Vagina (tissue), 2 donors: ENCODE data around the gene LGR6. TPM values are rescaled to one million over a fixed set of nuclear protein-coding genes. Genes with fewer than 3 reads are reported as not detected.

Experiments used
- DNase-seq, 2 donors: peaks; one replicate each; pipeline ENCODE4 v3.0.0-alpha.2; 2017; ENCODE audit errors: extremely low spot score in 2 of 2
- H3K27ac ChIP-seq: fragments of 200-600 bp; sonication (generic); one replicate; pipeline ENCODE4 v1.5.1; 2019
- H3K27me3 ChIP-seq: fragments of 200-600 bp; sonication (generic); one replicate; pipeline ENCODE4 v1.5.1; 2019
- H3K36me3 ChIP-seq, 2 donors: fragments of 200-600 bp; sonication (generic); one replicate each; pipeline ENCODE4 v1.5.1; 2017 to 2019
- H3K4me1 ChIP-seq: fragments of 200-600 bp; sonication (generic); one replicate; pipeline ENCODE4 v1.5.1; 2019
- H3K4me3 ChIP-seq, 2 donors: fragments of 200-600 bp; sonication (generic); 1 replicate in 1 of 2; 2 replicates in 1 of 2; pipeline ENCODE4 v1.5.1; 2016 to 2019
- H3K9me3 ChIP-seq: fragments of 200-600 bp; sonication (generic); one replicate; pipeline ENCODE4 v1.5.1; 2019
- CTCF ChIP-seq, 3 experiments: fragments of 450-650 bp in 2 of 3; fragments of 200-600 bp in 1 of 3; sonication (generic) in 1 of 3; IDR thresholded peaks; one replicate each; pipeline ENCODE4 v1.5.1; 2017 to 2019; ENCODE audit warnings: antibody characterized with exemption in 3 of 3, mild to moderate bottlenecking in 2 of 3, moderate library complexity in 2 of 3
- POLR2A ChIP-seq, 2 donors: fragments of 450-650 bp; IDR thresholded peaks; one replicate each; pipeline ENCODE4 v1.6.1; 2017; ENCODE audit warnings: antibody characterized with exemption in 2 of 2, mild to moderate bottlenecking in 2 of 2, moderate library complexity in 2 of 2
- POLR2AphosphoS5 ChIP-seq, 2 donors: sonication (generic); formaldehyde crosslinking; IDR thresholded peaks; one replicate each; pipeline ENCODE4 v1.9.0; 2017; ENCODE audit warnings: antibody characterized with exemption in 2 of 2, mild to moderate bottlenecking in 2 of 2, low read depth in 1 of 2; ENCODE audit not compliant: insufficient read depth in 1 of 2
- intact Hi-C: fragments of 100-400 bp; cut with DNase I; formaldehyde crosslinking; loops from one replicate; pipeline ENCODE4 v1.15.1; 2023
- total RNA-seq: library from RNA; depleted of rRNA; stranded (reverse); fragments of >200 nt; gene quantifications from one replicate; pipeline ENCODE4 v1.2.3, GENCODE V29; 2016

The LGR6 gene
- total RNA-seq, 1 donor from 2014 or later, result 6.6 TPM

- no peak overlapping the region for H3K27ac ChIP-seq
- DNase-seq, result no peak
- H3K27me3 ChIP-seq, result no peaks in the 10 kb centered on the region
- no peaks in the 10 kb centered on the region for H3K9me3 ChIP-seq
- TF ChIP-seq CTCF (IDR thresholded peaks at IDR 0.05) (no peak), POLR2AphosphoS5 (IDR thresholded peaks at IDR 0.05; ENCODE audit: insufficient read depth in 1 of 2, low read depth in 1 of 2) (no peak), POLR2A (IDR thresholded peaks at IDR 0.05) (no peak)
- H3K4me1 ChIP-seq, result no peaks in the 10 kb centered on the region
- intact Hi-C loops, result loop anchor here (10.0 kb wide), 1 partner anchor 371 kb away; no protein-coding TSS in a partner anchor
- H3K4me3 ChIP-seq, result no peak overlapping the region
- H3K36me3 ChIP-seq, result no peaks in the 10 kb centered on the region
These were observed 140.3 kb downstream of the LGR6 start for GRCh38 chr1:202333861-202334260.

GRCh38 chr1:202343652-202344349, 150.2 kb downstream of the LGR6 start:
- Histone ChIP-seq H3K4me3 (no peak overlapping the region), H3K4me1 (peaks cover 7% of the 10 kb centered on the region), H3K9me3 (no peaks in the 10 kb centered on the region), H3K27ac (no peak overlapping the region), H3K36me3 (no peaks in the 10 kb centered on the region), H3K27me3 (no peaks in the 10 kb centered on the region)
- no peak for TF ChIP-seq POLR2AphosphoS5 (IDR thresholded peaks at IDR 0.05; ENCODE audit: insufficient read depth in 1 of 2, low read depth in 1 of 2)
- no peak for TF ChIP-seq POLR2A (IDR thresholded peaks at IDR 0.05)
- TF ChIP-seq CTCF (IDR thresholded peaks at IDR 0.05), result peak; percentile 31 to 59 (median 45)
- intact Hi-C loops, result no loop called here
- DNase-seq, result no peak

GRCh38 chr1:202348005-202348508, 154.5 kb downstream of the LGR6 start:
- Histone ChIP-seq H3K27me3 (no peaks in the 10 kb centered on the region), H3K27ac (no peak overlapping the region), H3K9me3 (no peaks in the 10 kb centered on the region), H3K36me3 (no peaks in the 10 kb centered on the region), H3K4me3 (peak overlapping the region in 1 of 2 donors; percentile 96), H3K4me1 (peaks cover 19% of the 10 kb centered on the region)
- intact Hi-C loops, result no loop called here
- no peak for DNase-seq
- TF ChIP-seq CTCF (IDR thresholded peaks at IDR 0.05), result no peak
- no peak for TF ChIP-seq POLR2AphosphoS5 (IDR thresholded peaks at IDR 0.05; ENCODE audit: insufficient read depth in 1 of 2, low read depth in 1 of 2)
- TF ChIP-seq POLR2A (IDR thresholded peaks at IDR 0.05), result no peak

- TF ChIP-seq CTCF (IDR thresholded peaks at IDR 0.05) (no peak), POLR2A (IDR thresholded peaks at IDR 0.05) (peak in 1 of 2 donors; percentile 51), POLR2AphosphoS5 (IDR thresholded peaks at IDR 0.05; ENCODE audit: insufficient read depth in 1 of 2, low read depth in 1 of 2) (peak; percentile 93 to 100)
- peak; percentile 99 for DNase-seq
- Histone ChIP-seq H3K36me3 (no peaks in the 10 kb centered on the region), H3K4me3 (peak within 1 kb of the TSS; percentile 67 to 96), H3K9me3 (no peaks in the 10 kb centered on the region), H3K27me3 (no peaks in the 10 kb centered on the region), H3K27ac (peak within 1 kb of the TSS; percentile 87), H3K4me1 (peaks cover 19% of the 10 kb centered on the region)
- intact Hi-C loops, result no loop called here
These were observed 155.1 kb downstream of the LGR6 start, which contains the start of gene PPP1R12B for GRCh38 chr1:202348509-202349205. TSS of gene PPP1R12B (plus strand) at chr1:202348699. CDS start at chr1:202348852, 153 bp downstream.
